IPS DF 4.7 (cell line): ENCODE measurements around the gene PILRB.
"Not testable (repeated sequence)": the region's sequence is repeated elsewhere in the genome, so short reads cannot be mapped to it uniquely, and the experiment has no call there.

Source experiments
- DNase-seq: peaks from one replicate; pipeline ENCODE4 v3.0.0-alpha.2; 2013; ENCODE audit warnings: low spot score; ENCODE audit errors: extremely low read depth

PILRB gene

GRCh38 chr7:100356416-100357068 lies 1.4 kb upstream of the PILRB start:
- no peak for DNase-seq

DNA sequence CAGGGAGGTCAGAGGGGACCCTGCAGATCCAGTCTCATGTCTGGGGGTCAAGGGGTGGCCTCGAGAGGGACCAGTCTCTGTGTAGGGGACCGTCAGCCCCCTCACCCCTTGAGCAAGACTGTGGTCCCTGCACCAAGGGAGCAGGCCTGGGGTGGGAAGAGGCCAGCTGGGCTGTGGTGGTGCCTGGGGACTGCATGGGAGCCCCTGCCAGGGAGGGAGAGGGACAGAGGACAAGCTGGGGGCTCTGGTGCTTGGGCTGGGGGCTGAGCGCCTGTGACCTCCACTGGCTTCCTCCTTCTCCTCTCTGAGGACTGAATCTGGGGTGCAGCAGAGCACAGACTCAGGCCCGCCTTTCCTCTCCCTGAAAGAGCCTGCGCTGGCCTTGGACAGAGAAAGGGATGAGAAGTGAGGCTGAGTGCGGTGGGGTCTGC lies 771 bp upstream of the PILRB start:
- no peak for DNase-seq

GRCh38 chr7:100358857-100359212 lies 918 bp downstream of the PILRB start:
- no peak for DNase-seq

- DNase-seq: no peak
These were observed 2.4 kb downstream of the PILRB start for GRCh38 chr7:100360135-100360854.

- no peak for DNase-seq
These were observed 5.2 kb downstream of the PILRB start for GRCh38 chr7:100363098-100363497.

- DNase-seq: not testable (repeated sequence)
These were observed 5.9 kb downstream of the PILRB start for GRCh38 chr7:100363797-100364196.

DNA sequence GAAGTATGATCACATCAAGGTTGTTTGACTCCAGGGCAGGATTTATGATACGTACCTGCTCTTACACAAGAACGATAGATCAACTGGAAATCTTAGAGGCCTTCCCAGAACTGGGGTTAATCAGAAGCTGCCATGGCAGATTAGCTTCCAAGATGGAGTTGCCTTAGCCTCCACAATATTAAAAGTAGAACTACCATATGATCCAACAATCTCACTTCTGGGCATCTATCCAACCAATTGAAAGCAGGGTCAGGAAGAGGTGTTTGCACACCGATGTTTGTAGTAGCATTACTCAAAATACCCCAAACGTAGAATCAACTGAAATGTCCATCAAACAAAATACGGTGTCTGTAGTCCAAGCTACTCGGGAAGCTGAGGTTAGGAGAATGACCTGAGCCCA lies 6.6 kb downstream of the PILRB start:
- no peak for DNase-seq

GRCh38 chr7:100365998-100366367 lies 8.1 kb downstream of the PILRB start:
- not testable (repeated sequence) for DNase-seq

- no peak for DNase-seq
These were observed 8.7 kb downstream of the PILRB start for GRCh38 chr7:100366411-100367250.

- DNase-seq: no peak
These were observed 9.3 kb downstream of the PILRB start for GRCh38 chr7:100367251-100367620.

DNA sequence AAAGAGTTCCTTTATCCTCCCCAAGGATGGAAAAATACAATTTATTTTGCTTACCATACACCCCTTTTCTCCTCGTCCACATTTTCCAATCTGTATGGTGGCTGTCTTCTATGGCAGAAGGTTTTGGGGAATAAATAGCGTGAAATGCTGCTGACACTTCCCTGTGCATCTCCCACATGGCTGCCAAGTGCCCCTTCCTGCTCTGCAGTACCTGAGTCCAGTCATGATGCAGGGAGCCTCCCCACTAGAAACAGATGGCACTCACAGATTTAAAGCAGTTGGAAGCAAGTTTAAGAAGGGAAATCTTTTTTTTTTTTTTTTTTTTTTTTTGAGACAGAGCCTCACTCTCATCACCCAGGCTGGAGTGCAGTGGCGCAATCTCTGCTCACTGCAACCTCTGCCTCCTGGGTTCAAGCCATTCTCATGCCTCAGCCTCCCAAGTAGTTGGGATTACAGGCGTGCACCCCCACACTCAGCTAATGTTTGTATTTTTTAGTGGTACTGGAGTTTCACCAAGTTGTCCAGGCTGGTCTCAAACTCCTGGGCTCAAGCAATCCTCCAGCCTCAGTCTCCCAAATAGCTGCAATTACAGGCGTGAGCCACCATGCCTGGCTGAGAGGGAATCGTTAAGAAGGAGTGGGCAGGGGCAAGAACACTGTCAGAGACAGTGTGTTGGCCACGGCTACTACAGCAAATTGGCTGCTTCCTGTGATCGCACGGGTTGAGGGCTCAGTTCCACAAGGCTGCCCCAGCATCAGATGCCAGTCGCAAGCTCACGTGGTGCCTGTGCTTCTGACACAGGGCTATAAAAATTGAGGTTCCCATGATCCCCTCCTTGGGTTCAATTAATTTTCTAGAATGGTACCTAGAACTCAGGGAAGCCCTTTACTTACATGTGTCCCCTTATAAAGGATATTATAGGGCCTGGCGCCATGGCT lies 10.0 kb downstream of the PILRB start:
- no peak for DNase-seq

DNA sequence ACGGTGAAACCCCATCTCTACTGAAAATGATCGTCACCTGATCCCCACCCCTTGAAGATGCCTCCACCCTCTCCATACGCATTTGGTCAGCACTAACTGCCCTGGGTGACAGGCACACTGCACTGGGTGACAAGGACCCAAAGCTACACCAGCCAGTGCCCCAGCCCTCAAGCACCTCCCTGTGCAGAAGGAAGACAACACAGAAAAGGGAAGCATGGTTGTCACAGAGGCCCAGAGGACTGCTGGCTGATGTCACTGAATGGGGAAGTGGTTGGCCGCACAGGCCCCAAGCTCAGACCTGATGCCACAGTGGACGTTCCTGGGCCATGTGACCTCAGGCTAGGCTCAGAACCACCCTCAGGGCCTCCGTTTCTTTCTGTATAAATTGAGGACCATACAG lies 11.2 kb downstream of the PILRB start:
- no peak for DNase-seq

DNA sequence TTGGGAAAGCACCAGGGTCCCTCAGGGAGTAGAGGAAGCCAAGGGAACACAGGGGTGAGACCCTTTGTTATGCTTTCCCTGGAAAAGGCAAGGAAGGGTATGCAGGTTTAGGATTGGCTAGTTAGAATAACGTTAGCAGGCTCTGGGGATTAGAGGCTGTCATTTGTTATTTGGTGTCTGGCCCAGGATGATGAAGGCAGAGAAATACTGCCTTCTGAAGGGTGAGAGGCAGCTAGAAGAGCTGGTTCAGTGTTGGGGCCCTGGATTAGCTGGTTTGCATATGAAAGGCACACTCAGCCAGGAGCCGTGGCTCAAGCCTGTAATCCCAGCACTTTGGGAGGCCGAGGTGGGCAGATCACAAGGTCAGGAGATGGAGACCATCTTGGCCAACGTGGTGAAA lies 12.4 kb downstream of the PILRB start:
- peak; percentile 19 for DNase-seq

DNA sequence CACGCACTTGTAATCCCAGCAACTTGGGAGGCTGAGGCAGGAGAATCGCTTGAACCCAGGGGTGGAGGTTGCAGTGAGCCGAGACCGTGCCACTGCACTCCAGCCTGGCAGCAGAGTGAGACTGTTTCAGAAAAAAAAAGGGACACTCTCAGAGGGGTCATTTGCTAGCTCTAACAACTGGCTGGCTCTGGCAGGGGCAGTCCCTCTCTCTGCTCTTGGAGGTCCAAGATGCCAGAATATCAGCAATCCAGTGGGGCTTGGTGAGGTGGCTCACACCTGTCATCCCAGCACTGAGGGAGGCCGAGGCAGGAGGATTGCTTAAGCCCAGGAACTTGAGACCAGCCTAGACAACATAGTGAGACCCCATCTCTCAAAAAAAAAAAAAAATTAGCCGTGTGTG lies 12.8 kb downstream of the PILRB start:
- DNase-seq: no peak

- DNase-seq: no peak
These were observed 13.7 kb downstream of the PILRB start for GRCh38 chr7:100371561-100372171.

DNA sequence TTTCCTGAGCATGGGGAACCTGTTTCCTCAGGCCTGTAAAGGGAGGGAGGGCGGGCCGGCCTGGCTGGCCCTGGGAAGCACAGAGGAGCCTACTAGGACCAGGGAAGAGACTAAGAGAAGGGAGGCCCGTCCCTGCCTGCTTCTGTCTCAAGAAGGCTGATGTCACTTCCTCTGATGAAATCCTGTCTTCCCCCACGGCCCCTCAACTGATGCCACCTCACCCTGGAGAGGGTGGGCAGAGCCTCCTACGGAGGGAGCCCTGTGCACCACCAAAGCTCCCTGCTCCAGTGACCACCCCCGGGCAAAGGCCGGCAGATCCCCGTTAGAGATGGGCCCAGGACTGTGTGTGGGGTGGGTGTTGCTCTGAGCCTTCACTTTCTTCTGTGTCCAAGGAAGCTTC lies 14.3 kb downstream of the PILRB start:
- no peak for DNase-seq

- no peak for DNase-seq
These were observed 14.8 kb downstream of the PILRB start for GRCh38 chr7:100372694-100373093.

DNA sequence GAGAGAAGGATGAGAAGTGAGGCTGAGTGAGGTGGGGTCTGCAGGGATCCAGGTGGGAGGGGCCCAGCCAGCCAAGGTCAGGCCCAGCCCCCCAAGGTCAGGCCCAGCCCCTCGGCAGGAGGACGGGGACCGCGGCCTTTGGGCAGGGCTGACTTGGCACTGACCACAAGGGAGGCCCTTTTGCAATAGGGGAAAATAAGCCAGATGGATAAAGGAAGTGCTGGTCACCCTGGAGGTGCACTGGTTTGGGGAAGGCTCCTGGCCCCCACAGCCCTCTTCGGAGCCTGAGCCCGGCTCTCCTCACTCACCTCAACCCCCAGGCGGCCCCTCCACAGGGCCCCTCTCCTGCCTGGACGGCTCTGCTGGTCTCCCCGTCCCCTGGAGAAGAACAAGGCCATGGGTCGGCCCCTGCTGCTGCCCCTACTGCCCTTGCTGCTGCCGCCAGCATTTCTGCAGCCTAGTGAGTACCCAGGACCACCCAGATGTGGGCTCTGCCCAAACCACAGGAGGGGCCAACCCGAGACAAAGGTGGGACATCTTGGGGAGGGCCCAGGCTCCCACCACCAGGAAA lies 15.4 kb downstream of the PILRB start, which contains the start of gene PILRA:
Gene PILRA, plus strand, starts transcription at position 227 of the 571 bp plus-strand sequence. Its CDS starts 170 bp downstream, at position 397.
- DNase-seq: no peak

DNA sequence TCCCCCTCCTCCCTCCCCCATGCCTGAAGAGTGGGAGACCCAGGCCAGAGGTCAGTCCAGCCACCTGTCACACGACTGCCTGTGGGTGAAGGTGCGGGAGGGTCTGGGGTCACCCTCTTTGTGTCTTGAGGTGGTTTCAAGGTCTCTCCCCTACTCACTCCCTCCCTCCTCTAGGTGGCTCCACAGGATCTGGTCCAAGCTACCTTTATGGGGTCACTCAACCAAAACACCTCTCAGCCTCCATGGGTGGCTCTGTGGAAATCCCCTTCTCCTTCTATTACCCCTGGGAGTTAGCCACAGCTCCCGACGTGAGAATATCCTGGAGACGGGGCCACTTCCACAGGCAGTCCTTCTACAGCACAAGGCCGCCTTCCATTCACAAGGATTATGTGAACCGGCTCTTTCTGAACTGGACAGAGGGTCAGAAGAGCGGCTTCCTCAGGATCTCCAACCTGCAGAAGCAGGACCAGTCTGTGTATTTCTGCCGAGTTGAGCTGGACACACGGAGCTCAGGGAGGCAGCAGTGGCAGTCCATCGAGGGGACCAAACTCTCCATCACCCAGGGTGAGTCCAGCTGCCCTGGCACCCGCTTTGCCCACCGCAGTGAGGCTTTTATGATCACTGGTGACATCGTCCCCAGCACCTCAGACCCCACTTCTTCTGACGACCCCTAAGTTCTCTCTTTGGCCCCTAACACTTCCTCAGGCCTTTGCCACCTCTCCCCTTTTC lies 16.1 kb downstream of the PILRB start:
- not testable (repeated sequence) for DNase-seq

GRCh38 chr7:100374601-100375000 lies 16.7 kb downstream of the PILRB start:
- no peak for DNase-seq
